ENCODE results near the gene ITGA5. TPM values are rescaled to one million over a fixed set of nuclear protein-coding genes. Genes with fewer than 3 reads are reported as not detected.
A peak's percentile ranks its signal among the peaks of the same experiment; 100 is the strongest.

Gene ITGA5
- total and polyA plus RNA-seq, 2 of the 13 experiments (the other 11 are each of a cell fraction or from before 2014, with no cell fraction given), result 0.20 to 0.40 TPM

- no peak for TF ChIP-seq ZNF747 (CRISPR knock-in tag; IDR thresholded peaks at IDR 0.05; ENCODE audit: borderline replicate concordance)
- TF ChIP-seq RARA (CRISPR knock-in tag; IDR thresholded peaks at IDR 0.05), result peak; percentile 49; the same call in 1 of the 2 replicates
- 0 out of 2 replicates have a peak, but pooled peaks have one; percentile 32 for TF ChIP-seq RFXANK (CRISPR knock-in tag; IDR thresholded peaks at IDR 0.05)
- TF ChIP-seq LCORL (IDR thresholded peaks at IDR 0.05), result no peak
- peak; percentile 68 for TF ChIP-seq LCORL (CRISPR knock-in tag; IDR thresholded peaks at IDR 0.05)
- no peak for TF ChIP-seq NR3C1 (CRISPR knock-in tag; IDR thresholded peaks at IDR 0.05)
- no peak for TF ChIP-seq ZNF609 (CRISPR knock-in tag; IDR thresholded peaks at IDR 0.05; ENCODE audit: borderline replicate concordance)
- TF ChIP-seq ZNF710 (CRISPR knock-in tag; IDR thresholded peaks at IDR 0.05; ENCODE audit: borderline replicate concordance), result 0 out of 2 replicates have a peak, but pooled peaks have one; percentile 49
- peak; percentile 42; the same call in 1 of the 2 replicates for TF ChIP-seq ZNF12 (CRISPR knock-in tag; IDR thresholded peaks at IDR 0.05)
- 0 out of 2 replicates have a peak, but pooled peaks have one; percentile 74 for TF ChIP-seq NFATC3 (CRISPR knock-in tag; IDR thresholded peaks at IDR 0.05)
- no peak for TF ChIP-seq ZNF879 (CRISPR knock-in tag; IDR thresholded peaks at IDR 0.05)
- no peak for TF ChIP-seq ATF6 (CRISPR knock-in tag; conservative IDR thresholded peaks at IDR 0.05)
- TF ChIP-seq POLR2AphosphoS2 (IDR thresholded peaks at IDR 0.05; ENCODE audit: low read depth, low read length), result no peak
- no peak for TF ChIP-seq ZNF207 (IDR thresholded peaks at IDR 0.05; ENCODE audit: borderline replicate concordance)
- TF ChIP-seq UBTF (CRISPR knock-in tag; IDR thresholded peaks at IDR 0.05), result no peak
- TF ChIP-seq ZNF883 (CRISPR knock-in tag; IDR thresholded peaks at IDR 0.05; ENCODE audit: not compliant biosample characterization), result no peak
- TF ChIP-seq CREM (IDR thresholded peaks at IDR 0.05), result no peak
- TF ChIP-seq CREM (CRISPR knock-in tag; IDR thresholded peaks at IDR 0.05), result no peak
- 0 out of 2 replicates have a peak, but pooled peaks have one; percentile 51 for TF ChIP-seq KDM4B (CRISPR knock-in tag; IDR thresholded peaks at IDR 0.05)
These were observed 58.2 kb downstream of the ITGA5 start (continued) for GRCh38 chr12:54360717-54361456.
